ENCODE measurements around the gene CLIP4. TPM values are rescaled to one million over a fixed set of nuclear protein-coding genes. Genes with fewer than 3 reads are reported as not detected.

CLIP4 gene
- total RNA-seq, 1 experiment from 2014 or later, result 0.39 TPM

GRCh38 chr2:29120846-29121245, 5.6 kb downstream of the CLIP4 start:
- peaks cover 22% of the 10 kb centered on the region for H3K9me3 Mint-ChIP-seq
- ChIA-PET POLR2A (no interaction called here), CTCF (no interaction called here)
- H3K4me3 Mint-ChIP-seq, result no peak overlapping the region
- DNase-seq (ENCODE audit: low spot score) (no peak), ATAC-seq (no peak)
- TF ChIP-seq TEAD1 (CRISPR knock-in tag; IDR thresholded peaks at IDR 0.05), result no peak
- TF ChIP-seq CTCF (IDR thresholded peaks at IDR 0.05), result no peak
- no peak for TF ChIP-seq ELF4 (CRISPR knock-in tag; IDR thresholded peaks at IDR 0.05; ENCODE audit: low read depth)
- no peak for TF ChIP-seq ESRRA (CRISPR knock-in tag; IDR thresholded peaks at IDR 0.05; ENCODE audit: borderline replicate concordance)
- TF ChIP-seq PRDM15 (CRISPR knock-in tag; IDR thresholded peaks at IDR 0.05), result no peak
- no peak for TF ChIP-seq KAT7 (CRISPR knock-in tag; IDR thresholded peaks at IDR 0.05; ENCODE audit: borderline replicate concordance)
- TF ChIP-seq JUN (CRISPR knock-in tag; IDR thresholded peaks at IDR 0.05), result no peak
- TF ChIP-seq ZNF532 (CRISPR knock-in tag; IDR thresholded peaks at IDR 0.05; ENCODE audit: borderline replicate concordance), result no peak
- no peak for TF ChIP-seq GTF2I (CRISPR knock-in tag; conservative IDR thresholded peaks at IDR 0.05)
- TF ChIP-seq CREB1 (CRISPR knock-in tag; IDR thresholded peaks at IDR 0.05), result no peak
- no peak for TF ChIP-seq ZNF416 (CRISPR knock-in tag; IDR thresholded peaks at IDR 0.05)
- TF ChIP-seq SMAD3 (CRISPR knock-in tag; IDR thresholded peaks at IDR 0.05; ENCODE audit: borderline replicate concordance), result no peak
- 0 out of 2 replicates have a peak, but pooled peaks cover 3% of the 10 kb centered on the region for H3K4me1 Mint-ChIP-seq
- no peak overlapping the region for H3K27ac Mint-ChIP-seq
- H3K27me3 Mint-ChIP-seq (ENCODE audit: low read depth), result peaks cover 25% of the 10 kb centered on the region
- H3K36me3 Mint-ChIP-seq, result peaks cover 7% of the 10 kb centered on the region

- Mint-ChIP-seq H3K4me3 (no peak overlapping the region), H3K9me3 (peaks cover 22% of the 10 kb centered on the region), H3K27ac (no peak overlapping the region), H3K4me1 (no peaks in the 10 kb centered on the region), H3K36me3 (peaks cover 7% of the 10 kb centered on the region), H3K27me3 (ENCODE audit: low read depth) (no peaks in the 10 kb centered on the region; the same call in none of the 2 replicates)
- POLR2A ChIA-PET, result no interaction called here
- no peak for ATAC-seq
- CTCF ChIA-PET, result no interaction called here
- no peak for DNase-seq (ENCODE audit: low spot score)
- TF ChIP-seq E2F5 (CRISPR knock-in tag; IDR thresholded peaks at IDR 0.05) (no peak), GABPB1 (CRISPR knock-in tag; IDR thresholded peaks at IDR 0.05) (peak; percentile 46; the same call in 1 of the 2 replicates), TCF7 (CRISPR knock-in tag; IDR thresholded peaks at IDR 0.05; ENCODE audit: low read depth) (no peak), ZNF425 (CRISPR knock-in tag; conservative IDR thresholded peaks at IDR 0.05) (no peak)
Measured at GRCh38 chr2:29123617-29124349, 8.6 kb downstream of the CLIP4 start.
